Measurements from ENCODE around the gene CPED1. TPM values are rescaled to one million over a fixed set of nuclear protein-coding genes. Genes with fewer than 3 reads are reported as not detected.

Gene CPED1
- total and polyA plus RNA-seq, 10 of the 15 experiments (the other 5 are each of a cell fraction or from before 2014, with no cell fraction given): 0.01 to 0.77 (median 0.10) TPM; not detected in 1

GRCh38 chr7:120987683-120988590 lies 574 bp upstream of the CPED1 start (continued):
- TF ChIP-seq, protein P1, sequence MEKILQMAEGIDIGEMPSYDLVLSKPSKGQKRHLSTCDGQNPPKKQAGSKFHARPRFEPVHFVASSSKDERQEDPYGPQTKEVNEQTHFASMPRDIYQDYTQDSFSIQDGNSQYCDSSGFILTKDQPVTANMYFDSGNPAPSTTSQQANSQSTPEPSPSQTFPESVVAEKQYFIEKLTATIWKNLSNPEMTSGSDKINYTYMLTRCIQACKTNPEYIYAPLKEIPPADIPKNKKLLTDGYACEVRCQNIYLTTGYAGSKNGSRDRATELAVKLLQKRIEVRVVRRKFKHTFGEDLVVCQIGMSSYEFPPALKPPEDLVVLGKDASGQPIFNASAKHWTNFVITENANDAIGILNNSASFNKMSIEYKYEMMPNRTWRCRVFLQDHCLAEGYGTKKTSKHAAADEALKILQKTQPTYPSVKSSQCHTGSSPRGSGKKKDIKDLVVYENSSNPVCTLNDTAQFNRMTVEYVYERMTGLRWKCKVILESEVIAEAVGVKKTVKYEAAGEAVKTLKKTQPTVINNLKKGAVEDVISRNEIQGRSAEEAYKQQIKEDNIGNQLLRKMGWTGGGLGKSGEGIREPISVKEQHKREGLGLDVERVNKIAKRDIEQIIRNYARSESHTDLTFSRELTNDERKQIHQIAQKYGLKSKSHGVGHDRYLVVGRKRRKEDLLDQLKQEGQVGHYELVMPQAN (conservative IDR thresholded peaks at IDR 0.05): no peak
- TF ChIP-seq PML (IDR thresholded peaks at IDR 0.05; ENCODE audit: low read length) (no peak), TBL1XR1 (IDR thresholded peaks at IDR 0.05; ENCODE audit: low read depth, low read length) (0 out of 2 replicates have a peak, but pooled peaks have one; percentile 12), ZNF24 (IDR thresholded peaks at IDR 0.05) (no peak), ZBTB11 (CRISPR knock-in tag; IDR thresholded peaks at IDR 0.05) (no peak), CTCF (IDR thresholded peaks at IDR 0.05 in 2 of 3, conservative IDR thresholded peaks at IDR 0.05 in 1 of 3; ENCODE audit: control insufficient read depth in 2 of 3, extremely low read depth in 1 of 3, insufficient read depth in 1 of 3, low read depth in 3 of 3, low read length in 3 of 3) (peak; percentile 89 to 98 (median 95)), BHLHE40 (IDR thresholded peaks at IDR 0.05; ENCODE audit: borderline replicate concordance in 1 of 2, low read depth in 2 of 2, low read length in 1 of 2) (peak; percentile 26 to 29; a peak in 1 of 4 replicates), BACH1 (IDR thresholded peaks at IDR 0.05; ENCODE audit: borderline replicate concordance) (no peak), CBX5 (IDR thresholded peaks at IDR 0.05; ENCODE audit: low read depth) (no peak), RB1 (IDR thresholded peaks at IDR 0.05; ENCODE audit: borderline replicate concordance) (peak; percentile 49; the same call in 1 of the 2 replicates), EGR1 (IDR thresholded peaks at IDR 0.05; ENCODE audit: borderline replicate concordance in 1 of 2, low read depth in 2 of 2, low read length in 2 of 2) (0 out of 3 replicates have a peak, but pooled peaks of 1 of the 2 experiments have one; percentile 11), MXI1 (IDR thresholded peaks at IDR 0.05; ENCODE audit: low read depth, low read length) (0 out of 2 replicates have a peak, but pooled peaks have one; percentile 21), GABPA (IDR thresholded peaks at IDR 0.05; ENCODE audit: low read depth) (no peak), KDM1A (IDR thresholded peaks at IDR 0.05; ENCODE audit: borderline replicate concordance) (no peak), SPI1 (IDR thresholded peaks at IDR 0.05; ENCODE audit: borderline replicate concordance, insufficient read depth, low read depth, low read length) (no peak)
- TF ChIP-seq, protein P2, sequence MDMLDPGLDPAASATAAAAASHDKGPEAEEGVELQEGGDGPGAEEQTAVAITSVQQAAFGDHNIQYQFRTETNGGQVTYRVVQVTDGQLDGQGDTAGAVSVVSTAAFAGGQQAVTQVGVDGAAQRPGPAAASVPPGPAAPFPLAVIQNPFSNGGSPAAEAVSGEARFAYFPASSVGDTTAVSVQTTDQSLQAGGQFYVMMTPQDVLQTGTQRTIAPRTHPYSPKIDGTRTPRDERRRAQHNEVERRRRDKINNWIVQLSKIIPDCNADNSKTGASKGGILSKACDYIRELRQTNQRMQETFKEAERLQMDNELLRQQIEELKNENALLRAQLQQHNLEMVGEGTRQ (IDR thresholded peaks at IDR 0.05; ENCODE audit: borderline replicate concordance, low read depth, low read length): no peak
